WERI-Rb-1 (cell line): Measurements from ENCODE around the gene PDILT.

Source experiments
- DNase-seq: peaks from one replicate; pipeline ENCODE4 v3.0.0-alpha.2; 2020
- H3K27ac ChIP-seq: fragments of 250-450 bp; sonication (Bioruptor Pico); 2 replicates; pipeline ENCODE4 v1.5.1; 2020; ENCODE audit warnings: mild to moderate bottlenecking, moderate library complexity
- H3K27me3 ChIP-seq: fragments of 250-450 bp; sonication (Bioruptor Pico); 2 replicates; pipeline ENCODE4 v1.5.1; 2021; ENCODE audit warnings: mild to moderate bottlenecking, low read depth, moderate library complexity; ENCODE audit not compliant: insufficient read depth, severe bottlenecking
- H3K36me3 ChIP-seq: fragments of 250-450 bp; sonication (Bioruptor Pico); 2 replicates; pipeline ENCODE4 v1.5.1; 2020; ENCODE audit warnings: mild to moderate bottlenecking, moderate library complexity
- H3K4me3 ChIP-seq: 2 replicates; pipeline ENCODE4 v1.5.1; 2011; ENCODE audit warnings: low read depth, mild to moderate bottlenecking, control low read depth, low read length
- H3K9me3 ChIP-seq: fragments of 250-450 bp; sonication (Bioruptor Pico); 2 replicates; pipeline ENCODE4 v1.5.1; 2021; ENCODE audit warnings: mild to moderate bottlenecking, moderate library complexity; ENCODE audit not compliant: severe bottlenecking
- CTCF ChIP-seq: IDR thresholded peaks from 2 replicates; pipeline ENCODE4 v1.5.1; 2011; ENCODE audit warnings: low read depth, mild to moderate bottlenecking, control low read depth, inconsistent platforms, low read length

PDILT gene

GRCh38 chr16:20331635-20332034 lies 72.9 kb downstream of the PDILT start:
- Histone ChIP-seq H3K27me3 (peaks cover 78% of the 10 kb centered on the region), H3K36me3 (no peaks in the 10 kb centered on the region), H3K27ac (no peak overlapping the region), H3K4me3 (no peak overlapping the region), H3K9me3 (no peaks in the 10 kb centered on the region)
- no peak for TF ChIP-seq CTCF
- DNase-seq, result no peak

- Histone ChIP-seq H3K9me3 (no peaks in the 10 kb centered on the region), H3K27ac (no peak overlapping the region)
Measured at GRCh38 chr16:20329392-20330138, 75.0 kb downstream of the PDILT start.

GRCh38 chr16:20327444-20328041 lies 77.0 kb downstream of the PDILT start, which contains the start of gene GP2:
Gene GP2, minus strand, starts transcription at chr16:20327513. Its CDS starts 1,082 bp downstream, at chr16:20326431.
- TF ChIP-seq CTCF, result no peak
- Histone ChIP-seq H3K36me3 (no peaks in the 10 kb centered on the region), H3K27me3 (peaks cover 75% of the 10 kb centered on the region), H3K9me3 (no peaks in the 10 kb centered on the region), H3K4me3 (no peak within 1 kb of the TSS), H3K27ac (no peak within 1 kb of the TSS)
- DNase-seq, result no peak

More at GRCh38 chr16:20329392-20330138, 75.0 kb downstream of the PDILT start:
- DNase-seq, result no peak
- no peak overlapping the region for H3K4me3 ChIP-seq
- no peak for TF ChIP-seq CTCF
- H3K36me3 ChIP-seq, result no peaks in the 10 kb centered on the region
- H3K27me3 ChIP-seq, result peaks cover 72% of the 10 kb centered on the region

GRCh38 chr16:20326321-20326720 lies 78.2 kb downstream of the PDILT start:
- Histone ChIP-seq H3K36me3 (no peaks in the 10 kb centered on the region), H3K4me3 (no peak overlapping the region), H3K27ac (no peak overlapping the region), H3K27me3 (peaks cover 70% of the 10 kb centered on the region), H3K9me3 (no peaks in the 10 kb centered on the region)
- DNase-seq, result no peak
- no peak for TF ChIP-seq CTCF

GRCh38 chr16:20325005-20325404 lies 79.5 kb downstream of the PDILT start:
- H3K36me3 ChIP-seq, result no peaks in the 10 kb centered on the region
- no peak overlapping the region for H3K4me3 ChIP-seq
- H3K27ac ChIP-seq, result no peak overlapping the region
- peaks cover 60% of the 10 kb centered on the region for H3K27me3 ChIP-seq
- H3K9me3 ChIP-seq, result no peaks in the 10 kb centered on the region
- no peak for TF ChIP-seq CTCF
- no peak for DNase-seq
